ENCODE results near the gene DEPDC1.
"Not testable (repeated sequence)": the region's sequence is repeated elsewhere in the genome, so short reads cannot be mapped to it uniquely, and the experiment has no call there.

DEPDC1 gene, protein sequence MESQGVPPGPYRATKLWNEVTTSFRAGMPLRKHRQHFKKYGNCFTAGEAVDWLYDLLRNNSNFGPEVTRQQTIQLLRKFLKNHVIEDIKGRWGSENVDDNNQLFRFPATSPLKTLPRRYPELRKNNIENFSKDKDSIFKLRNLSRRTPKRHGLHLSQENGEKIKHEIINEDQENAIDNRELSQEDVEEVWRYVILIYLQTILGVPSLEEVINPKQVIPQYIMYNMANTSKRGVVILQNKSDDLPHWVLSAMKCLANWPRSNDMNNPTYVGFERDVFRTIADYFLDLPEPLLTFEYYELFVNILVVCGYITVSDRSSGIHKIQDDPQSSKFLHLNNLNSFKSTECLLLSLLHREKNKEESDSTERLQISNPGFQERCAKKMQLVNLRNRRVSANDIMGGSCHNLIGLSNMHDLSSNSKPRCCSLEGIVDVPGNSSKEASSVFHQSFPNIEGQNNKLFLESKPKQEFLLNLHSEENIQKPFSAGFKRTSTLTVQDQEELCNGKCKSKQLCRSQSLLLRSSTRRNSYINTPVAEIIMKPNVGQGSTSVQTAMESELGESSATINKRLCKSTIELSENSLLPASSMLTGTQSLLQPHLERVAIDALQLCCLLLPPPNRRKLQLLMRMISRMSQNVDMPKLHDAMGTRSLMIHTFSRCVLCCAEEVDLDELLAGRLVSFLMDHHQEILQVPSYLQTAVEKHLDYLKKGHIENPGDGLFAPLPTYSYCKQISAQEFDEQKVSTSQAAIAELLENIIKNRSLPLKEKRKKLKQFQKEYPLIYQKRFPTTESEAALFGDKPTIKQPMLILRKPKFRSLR

GRCh38 chr1:68496680-68497357 is at the start of gene DEPDC1:
Gene DEPDC1 (minus strand): TSS chr1:68497082. CDS start chr1:68496999, 83 bp downstream.
- DNase-seq, result peak; percentile 97

DNA sequence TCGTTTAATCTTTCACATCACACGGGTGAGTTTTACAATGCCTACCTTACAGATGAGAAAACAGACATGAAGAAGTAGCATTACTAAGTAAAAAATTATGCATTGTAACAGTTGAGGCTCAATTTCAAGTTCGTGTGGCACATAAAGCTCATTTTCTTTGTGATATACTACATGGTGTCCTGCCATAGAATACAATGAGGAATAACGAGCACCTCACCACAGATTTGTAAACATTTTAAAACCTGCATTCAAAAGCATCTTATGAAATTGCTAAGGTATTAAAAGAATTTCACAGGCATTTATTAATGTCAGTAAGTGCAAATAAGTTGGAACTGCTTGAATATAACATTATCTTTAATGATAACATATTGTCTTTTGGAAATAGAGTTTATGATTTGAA is 47.8 kb upstream of the DEPDC1 start:
- no peak for DNase-seq

DNA sequence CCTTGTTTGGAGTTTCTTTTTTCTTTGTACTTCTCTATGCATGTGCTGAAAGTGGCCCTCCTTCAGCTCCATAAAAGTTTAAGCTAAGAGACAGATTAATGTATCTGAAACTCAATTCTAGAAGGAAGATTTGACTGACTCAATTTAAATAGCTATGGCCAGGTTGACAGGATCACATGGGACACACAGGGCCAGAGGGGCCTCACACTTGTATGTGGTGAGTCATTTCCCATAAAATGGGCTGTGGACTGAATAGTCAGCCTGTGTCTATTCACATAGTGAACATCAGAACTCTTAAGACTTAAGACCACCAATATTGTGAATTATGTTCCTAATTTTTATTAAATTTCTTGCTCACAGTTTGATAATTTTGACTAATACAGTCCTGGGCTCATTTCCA is 45.7 kb upstream of the DEPDC1 start:
- DNase-seq, result no peak

- no peak for DNase-seq
Observed at GRCh38 chr1:68538941-68539340, 42.1 kb upstream of the DEPDC1 start.

- DNase-seq, result no peak
Observed at GRCh38 chr1:68528243-68528642, 31.4 kb upstream of the DEPDC1 start.

DNA sequence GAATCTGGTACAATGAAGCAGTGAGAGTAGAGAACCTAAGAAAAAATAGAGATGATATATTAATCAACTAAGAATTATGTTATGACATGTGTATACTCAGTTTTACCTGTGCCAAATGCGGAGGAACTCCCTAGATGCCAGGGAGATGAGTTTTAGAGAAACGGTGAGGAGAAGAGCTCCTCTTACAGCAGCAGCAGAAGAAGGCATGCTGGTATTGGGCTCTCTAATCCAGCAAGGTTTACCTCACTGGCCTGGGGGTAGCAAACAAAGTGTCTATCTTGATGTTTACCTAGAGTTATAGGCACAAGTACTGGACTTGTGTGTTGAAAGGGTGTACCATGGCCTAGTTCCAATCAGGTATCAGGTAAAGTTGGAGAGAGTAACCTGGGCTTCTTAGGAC is 28.9 kb upstream of the DEPDC1 start:
- no peak for DNase-seq

GRCh38 chr1:68521286-68521685 is 24.4 kb upstream of the DEPDC1 start:
- no peak for DNase-seq

DNA sequence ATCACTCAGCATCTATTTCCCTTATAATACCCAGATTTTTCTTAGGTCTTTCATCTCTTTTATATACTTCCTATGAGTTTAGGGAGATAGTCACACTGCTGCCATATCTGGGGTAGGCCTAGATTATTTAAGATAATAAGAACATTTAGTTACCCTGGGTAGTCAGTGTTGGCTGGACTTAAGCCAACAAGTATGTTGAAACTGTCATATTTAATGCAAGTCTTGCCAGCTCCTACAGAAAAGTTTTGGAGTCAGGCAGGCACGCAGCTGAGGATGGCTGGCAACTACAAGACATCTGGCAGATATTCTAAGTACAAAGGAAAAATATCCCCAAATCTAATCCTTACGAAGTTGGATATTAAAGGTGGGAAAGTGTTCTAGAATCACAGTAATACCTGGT is 19.2 kb upstream of the DEPDC1 start:
- DNase-seq, result no peak

DNA sequence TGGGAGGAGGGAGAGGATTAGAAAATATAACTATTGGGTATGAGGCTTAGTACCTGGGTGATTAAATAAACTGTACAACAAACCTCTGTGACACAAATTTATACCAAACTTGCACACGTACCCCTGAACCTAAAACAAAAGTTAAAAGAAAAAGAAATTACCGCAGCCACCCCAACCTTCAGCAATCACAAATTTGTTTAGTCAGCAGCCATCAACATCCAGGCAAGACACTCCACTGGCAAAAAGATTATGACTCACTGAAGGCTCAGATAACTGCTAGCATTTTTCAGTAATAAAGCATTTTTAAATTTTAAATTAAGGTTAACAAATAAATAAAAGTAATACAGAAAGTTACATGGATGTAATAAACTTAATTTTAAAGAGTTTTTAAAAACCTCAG is 14.4 kb upstream of the DEPDC1 start:
- DNase-seq, result no peak

- no peak for DNase-seq
Observed at GRCh38 chr1:68506386-68506785, 9.5 kb upstream of the DEPDC1 start.

GRCh38 chr1:68503085-68503484 is 6.2 kb upstream of the DEPDC1 start:
- DNase-seq, result no peak

DNA sequence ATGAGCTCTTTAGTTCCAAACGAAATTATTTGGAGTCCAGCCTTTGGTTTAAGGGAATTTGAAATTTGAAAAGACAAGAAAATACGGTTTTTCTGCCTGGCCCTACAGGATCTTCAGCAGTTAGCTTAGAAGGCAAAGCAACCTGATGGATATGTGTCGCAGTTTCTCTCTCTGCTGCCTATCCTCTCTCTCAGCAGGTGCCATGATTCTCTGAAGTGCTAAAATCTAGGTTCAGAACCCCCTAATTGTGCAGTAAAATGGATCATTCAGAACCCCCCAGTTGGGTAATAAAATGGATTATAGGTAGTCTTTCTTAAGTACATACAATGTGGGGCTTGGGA is 446 bp upstream of the DEPDC1 start:
- no peak for DNase-seq

GRCh38 chr1:68495968-68496679 is 758 bp downstream of the DEPDC1 start:
- peak; percentile 62 for DNase-seq

GRCh38 chr1:68495532-68495931 is 1.4 kb downstream of the DEPDC1 start:
- DNase-seq, result peak; percentile 37

GRCh38 chr1:68493193-68493592 is 3.7 kb downstream of the DEPDC1 start:
- DNase-seq, result no peak

GRCh38 chr1:68492255-68492654 is 4.6 kb downstream of the DEPDC1 start:
- DNase-seq, result not testable (repeated sequence)

DNA sequence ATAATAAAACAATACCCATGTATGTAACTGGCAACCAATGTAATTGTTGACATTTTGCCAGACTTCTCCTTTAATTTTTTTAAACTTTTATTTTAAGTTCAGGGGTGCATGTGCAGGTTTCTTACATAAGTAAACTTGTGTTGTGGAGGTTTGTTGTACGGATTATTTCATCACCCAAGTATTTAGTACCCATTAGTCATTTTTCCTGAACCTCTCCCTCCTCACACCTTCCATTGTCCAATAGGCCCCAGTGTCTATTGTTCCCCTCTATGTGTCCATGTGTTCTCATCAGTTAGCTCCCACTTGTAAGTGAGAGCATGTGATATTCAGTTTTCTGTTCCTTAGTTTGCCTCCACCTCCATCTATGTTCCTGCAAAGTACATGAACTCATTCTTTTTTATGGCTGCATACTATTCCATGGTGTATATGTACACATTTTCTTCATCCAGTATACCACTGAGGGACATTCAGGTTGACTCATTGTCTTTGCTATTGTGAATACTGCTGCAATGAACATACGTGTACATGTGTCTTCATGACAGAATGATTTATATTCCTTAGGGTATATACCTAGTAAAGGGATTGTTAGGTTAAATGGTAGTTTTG is 6.7 kb downstream of the DEPDC1 start:
- no peak for DNase-seq

GRCh38 chr1:68485431-68486022 is 11.4 kb downstream of the DEPDC1 start:
- no peak for DNase-seq

- DNase-seq, result no peak
Observed at GRCh38 chr1:68484618-68485017, 12.3 kb downstream of the DEPDC1 start.

- no peak for DNase-seq
Observed at GRCh38 chr1:68481041-68481440, 15.8 kb downstream of the DEPDC1 start.

DNA sequence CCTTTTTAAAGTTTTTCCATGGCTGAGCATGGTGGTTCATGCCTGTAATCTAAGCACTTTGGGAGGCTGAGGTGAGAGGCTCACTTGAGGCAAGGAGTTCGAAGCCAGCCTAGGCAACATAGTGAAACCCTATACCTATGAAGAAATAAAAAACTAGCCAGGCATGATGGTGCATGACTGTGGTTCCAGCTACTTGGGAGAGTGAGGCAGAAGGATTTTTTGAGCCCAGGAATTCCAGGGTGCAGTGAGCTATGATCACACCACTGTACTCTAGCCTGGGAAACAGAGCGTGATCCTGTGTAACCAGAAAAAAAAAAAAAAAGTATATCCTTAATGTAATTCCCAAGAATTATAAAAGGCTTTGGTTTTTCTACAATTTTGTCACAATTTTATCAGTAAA is 17.4 kb downstream of the DEPDC1 start:
- no peak for DNase-seq

DNA sequence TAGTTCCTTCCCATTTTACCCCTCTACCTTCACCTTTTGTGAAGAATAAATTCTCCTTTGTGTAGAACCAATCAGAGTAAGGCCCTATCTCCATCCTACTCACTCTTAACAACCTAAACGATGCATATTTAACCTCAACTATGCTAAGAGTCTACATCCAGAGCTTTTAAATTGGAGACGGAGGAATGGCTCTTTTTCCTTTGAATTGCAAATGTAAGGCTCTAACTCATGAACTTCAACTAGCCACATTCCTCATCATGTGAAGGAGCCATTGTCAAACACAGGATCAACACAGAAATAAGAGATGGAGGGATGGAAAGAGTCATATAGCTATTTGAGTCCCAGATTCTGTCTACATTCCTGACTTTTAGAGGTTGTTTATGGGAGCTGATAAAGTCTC is 18.2 kb downstream of the DEPDC1 start:
- no peak for DNase-seq
